ENCODE data around the gene NSDHL.

DNA sequence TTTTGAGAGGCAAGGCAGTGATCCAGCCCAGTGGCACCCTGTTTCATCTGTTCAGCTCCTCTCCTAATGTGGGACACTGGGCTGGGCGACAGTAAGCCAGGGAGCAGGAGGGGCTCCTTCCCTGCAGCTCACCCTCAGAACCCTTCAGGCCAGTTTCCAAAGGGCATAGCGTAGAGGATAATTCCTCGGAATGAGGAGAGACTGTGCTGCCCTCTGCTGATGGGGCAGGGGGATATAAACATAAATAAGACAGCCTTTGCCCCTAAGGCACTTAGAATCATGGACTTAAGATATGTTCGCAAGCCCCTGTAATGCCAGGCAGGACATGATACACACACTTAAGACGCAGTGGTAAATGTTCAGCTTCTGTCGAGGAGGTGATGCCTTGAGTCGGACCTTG, 39.1 kb downstream of the NSDHL start:
- TF ChIP-seq, protein P1, sequence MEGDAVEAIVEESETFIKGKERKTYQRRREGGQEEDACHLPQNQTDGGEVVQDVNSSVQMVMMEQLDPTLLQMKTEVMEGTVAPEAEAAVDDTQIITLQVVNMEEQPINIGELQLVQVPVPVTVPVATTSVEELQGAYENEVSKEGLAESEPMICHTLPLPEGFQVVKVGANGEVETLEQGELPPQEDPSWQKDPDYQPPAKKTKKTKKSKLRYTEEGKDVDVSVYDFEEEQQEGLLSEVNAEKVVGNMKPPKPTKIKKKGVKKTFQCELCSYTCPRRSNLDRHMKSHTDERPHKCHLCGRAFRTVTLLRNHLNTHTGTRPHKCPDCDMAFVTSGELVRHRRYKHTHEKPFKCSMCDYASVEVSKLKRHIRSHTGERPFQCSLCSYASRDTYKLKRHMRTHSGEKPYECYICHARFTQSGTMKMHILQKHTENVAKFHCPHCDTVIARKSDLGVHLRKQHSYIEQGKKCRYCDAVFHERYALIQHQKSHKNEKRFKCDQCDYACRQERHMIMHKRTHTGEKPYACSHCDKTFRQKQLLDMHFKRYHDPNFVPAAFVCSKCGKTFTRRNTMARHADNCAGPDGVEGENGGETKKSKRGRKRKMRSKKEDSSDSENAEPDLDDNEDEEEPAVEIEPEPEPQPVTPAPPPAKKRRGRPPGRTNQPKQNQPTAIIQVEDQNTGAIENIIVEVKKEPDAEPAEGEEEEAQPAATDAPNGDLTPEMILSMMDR (IDR thresholded peaks at IDR 0.05; ENCODE audit: insufficient read depth, low read length): no peak
- no peak for TF ChIP-seq POLR2AphosphoS5 (IDR thresholded peaks at IDR 0.05; ENCODE audit: low read depth)

Measured in HL-60 (cell line).